Globus pallidus (tissue), 1 donor: Measurements from ENCODE around the gene MESP1.
A peak's percentile ranks its signal among the peaks of the same experiment; 100 is the strongest.
"Not testable (repeated sequence)": the region's sequence is repeated elsewhere in the genome, so short reads cannot be mapped to it uniquely, and the experiment has no call there.

ENCODE experiments used
- DNase-seq: peaks from one replicate; pipeline ENCODE4 v3.0.0-alpha.2; 2015; ENCODE audit warnings: low spot score

MESP1 gene

DNA sequence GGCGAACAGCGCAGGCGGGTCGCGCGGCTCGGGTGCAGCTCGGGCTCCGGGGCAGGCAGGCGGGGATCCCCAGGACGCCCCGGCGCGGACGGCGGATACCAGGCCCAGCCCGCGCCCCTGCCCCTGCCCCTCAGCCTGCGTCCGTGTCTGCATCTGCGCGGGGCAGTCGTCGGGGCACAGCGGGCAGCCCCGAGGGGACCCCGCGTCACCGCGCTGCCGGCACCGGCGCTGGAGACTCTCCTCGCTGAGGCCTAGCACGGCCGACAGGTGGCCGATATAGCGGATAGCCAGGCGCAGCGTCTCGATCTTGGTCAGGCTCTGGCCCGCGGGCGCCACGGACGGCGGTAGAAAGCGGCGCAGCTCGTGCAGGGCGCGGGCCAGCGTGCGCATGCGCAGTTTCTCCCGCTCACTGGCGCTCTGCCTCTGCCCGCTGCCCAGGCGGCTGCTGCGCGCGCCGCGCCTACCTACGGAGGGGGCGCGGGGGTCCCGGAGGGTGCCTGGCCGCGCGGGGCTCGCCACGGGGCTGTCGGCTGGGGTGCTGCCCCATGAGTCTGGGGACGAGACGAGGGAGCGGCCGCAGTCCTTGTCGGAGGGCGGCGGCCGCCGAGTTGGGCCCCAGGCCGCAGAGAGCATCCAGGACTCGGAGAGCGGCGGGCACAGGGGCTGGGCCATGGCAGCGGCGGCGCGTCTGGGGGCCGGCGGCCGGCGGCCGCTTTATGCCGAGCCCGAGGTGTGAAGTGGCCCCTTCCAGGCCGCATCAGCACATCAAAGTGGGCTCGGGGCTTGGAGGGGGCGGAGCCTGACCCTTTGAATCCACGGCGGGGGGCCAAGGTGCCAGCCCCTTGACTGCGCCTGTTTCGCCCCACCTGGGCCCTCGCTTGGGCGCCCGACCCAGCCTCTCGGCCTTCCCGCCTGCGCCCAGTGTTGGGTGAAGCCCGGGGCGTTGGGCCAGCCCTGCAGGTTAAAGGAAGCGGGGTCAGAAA is at the start of gene MESP1:
Gene MESP1, minus strand, starts transcription at position 690 of the 983 bp plus-strand sequence. Its CDS starts 18 bp downstream, at position 672.
- peak; percentile 86 for DNase-seq

DNA sequence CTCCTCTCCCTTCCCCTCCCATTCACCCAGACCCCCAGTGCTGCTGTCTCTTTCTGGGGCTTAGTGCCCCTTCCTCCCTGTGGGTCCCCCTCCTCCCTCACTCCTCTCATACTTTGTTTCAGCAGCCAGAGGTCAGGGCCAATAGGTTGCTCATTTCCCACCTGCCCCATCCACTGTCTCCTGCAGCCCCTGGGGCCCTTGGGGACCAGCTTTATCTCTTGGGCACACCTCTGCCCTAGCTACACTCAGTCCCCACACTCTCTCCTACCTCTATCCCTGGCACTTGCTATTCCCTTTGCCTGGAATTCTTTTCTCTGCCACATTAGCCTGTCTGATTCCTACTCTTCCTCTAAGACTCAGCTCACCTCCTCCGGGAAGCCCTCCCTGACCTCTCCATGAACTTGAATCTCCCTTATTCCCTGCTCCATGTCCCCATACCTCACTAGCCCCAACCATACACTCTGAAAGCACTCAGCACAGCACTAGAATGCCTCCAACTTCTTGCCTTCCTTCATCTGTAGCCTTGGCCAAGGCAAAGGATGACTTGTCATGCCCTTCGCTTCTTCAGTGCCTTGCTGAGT is 49.0 kb upstream of the MESP1 start:
- no peak for DNase-seq

- DNase-seq = no peak
Measured at GRCh38 chr15:89799011-89799911, 48.2 kb upstream of the MESP1 start.

GRCh38 chr15:89797678-89798201 is 46.7 kb upstream of the MESP1 start:
- no peak for DNase-seq

GRCh38 chr15:89795996-89796395 is 44.9 kb upstream of the MESP1 start:
- no peak for DNase-seq

DNA sequence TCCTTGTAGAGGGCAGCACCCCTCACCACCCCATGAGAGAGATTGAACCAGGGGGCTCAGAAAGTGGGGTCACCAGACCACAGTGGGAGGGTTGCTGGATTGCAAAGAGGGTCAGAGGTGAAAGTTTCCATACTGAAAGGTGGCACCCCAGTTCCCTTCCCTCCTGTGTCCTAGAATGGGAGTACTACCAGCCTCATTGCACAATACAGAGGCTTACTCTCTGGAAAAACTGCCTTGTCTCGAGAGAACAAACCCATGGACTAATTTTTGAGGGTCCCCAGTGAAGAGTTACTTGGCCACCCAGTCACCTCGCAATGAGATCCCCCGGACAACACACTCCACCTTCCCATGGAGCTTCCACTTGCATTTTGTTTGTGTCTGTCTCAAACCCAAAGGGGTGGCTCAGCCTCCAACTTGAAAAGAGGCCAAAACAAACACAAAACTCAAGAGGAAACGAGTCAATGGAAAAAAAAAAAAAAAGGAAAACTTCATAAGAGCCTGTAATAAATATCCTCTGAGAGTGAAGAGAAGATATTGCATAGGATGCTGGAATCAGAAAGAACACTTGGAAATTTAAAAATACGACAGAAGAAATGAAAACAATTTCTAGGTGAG is 43.7 kb upstream of the MESP1 start:
- DNase-seq = no peak

DNA sequence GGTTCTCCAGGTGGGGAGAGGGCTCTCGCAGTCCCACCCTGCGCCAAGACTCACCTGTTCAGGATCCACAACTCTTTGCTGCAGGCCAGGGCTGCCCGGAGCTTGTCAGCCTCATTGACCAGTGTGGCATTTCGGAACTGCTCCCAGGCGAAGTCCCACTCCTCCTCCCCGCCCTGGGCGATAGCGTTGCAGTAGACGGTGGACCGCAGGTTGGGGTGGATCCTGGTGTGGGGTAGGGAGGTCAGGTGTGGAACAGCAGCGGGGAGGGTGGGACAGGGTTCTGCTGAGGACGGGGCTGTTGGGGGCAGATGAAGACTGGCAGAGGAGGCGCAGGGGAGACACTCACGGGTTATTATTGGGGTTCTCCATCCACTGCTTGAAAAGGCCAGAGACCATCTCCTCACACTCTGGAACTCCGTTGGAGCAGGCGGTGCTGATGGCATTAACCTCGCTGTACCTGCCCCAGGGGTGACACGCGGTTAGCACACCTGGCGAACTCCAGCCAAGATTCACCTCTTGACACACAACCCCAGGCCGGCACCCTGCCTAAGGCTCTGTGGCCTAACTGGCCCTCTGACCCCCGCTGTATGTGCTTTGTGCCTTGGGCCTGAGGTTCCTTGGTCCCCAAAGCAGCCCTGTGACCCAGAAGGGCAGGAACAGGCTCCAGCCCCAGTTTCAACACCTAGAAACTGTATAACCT is 41.2 kb upstream of the MESP1 start:
- no peak for DNase-seq

GRCh38 chr15:89790661-89791060 is 39.6 kb upstream of the MESP1 start:
- no peak for DNase-seq

- no peak for DNase-seq
Measured at GRCh38 chr15:89790206-89790605, 39.2 kb upstream of the MESP1 start.

DNA sequence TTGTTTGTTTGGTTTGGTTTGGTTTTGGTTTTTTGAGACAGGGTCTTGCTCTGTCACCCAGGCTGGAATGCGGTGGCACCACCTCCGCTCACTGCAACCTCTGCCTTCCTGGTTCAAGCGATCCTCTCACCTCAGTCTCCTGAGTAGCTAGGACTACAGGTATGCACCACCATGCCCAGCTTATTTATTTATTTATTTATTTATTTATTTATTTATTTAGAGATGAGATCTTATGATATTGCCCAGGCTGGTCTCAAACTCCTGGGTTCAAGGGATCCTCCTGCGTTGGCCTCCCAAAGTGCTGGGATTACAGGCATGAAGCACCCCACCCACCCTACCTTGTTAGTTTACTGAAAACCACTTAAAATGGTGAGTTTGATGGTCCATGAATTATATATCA is 37.5 kb upstream of the MESP1 start:
- DNase-seq = not testable (repeated sequence)

DNA sequence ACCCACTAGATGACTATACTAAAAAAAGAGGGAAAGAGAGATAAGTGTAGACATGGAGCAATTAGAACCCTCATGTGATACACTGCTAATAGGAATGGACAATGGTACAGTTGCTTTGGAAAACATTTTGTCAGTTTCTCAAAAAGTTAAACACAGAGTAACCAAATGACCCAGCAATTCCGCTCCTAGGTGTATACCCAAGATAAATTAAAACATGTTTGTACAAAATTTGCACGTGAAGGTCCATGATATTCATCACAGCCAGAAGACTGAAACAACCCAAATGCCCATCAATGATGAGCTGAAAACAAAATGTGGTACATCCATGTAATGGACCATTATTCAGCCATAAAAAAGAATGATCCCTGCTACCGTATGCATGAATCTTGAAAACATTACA is 36.9 kb upstream of the MESP1 start:
- no peak for DNase-seq

- no peak for DNase-seq
Measured at GRCh38 chr15:89785774-89786140, 34.7 kb upstream of the MESP1 start.

GRCh38 chr15:89785064-89785773 is 34.2 kb upstream of the MESP1 start:
- DNase-seq = no peak

DNA sequence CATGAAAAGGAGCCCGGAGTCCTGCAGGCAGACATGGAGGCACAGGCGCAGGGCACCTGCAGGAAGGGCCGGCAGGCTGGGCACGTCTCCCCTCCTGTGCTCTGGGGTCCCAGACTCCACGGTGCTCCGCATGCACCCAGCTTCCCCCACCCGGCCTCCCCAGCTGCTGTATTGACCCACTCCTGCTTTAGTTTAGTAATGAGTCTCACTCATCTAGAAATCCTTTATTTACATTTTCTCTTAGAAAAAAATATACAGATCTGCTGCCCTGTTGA is 33.6 kb upstream of the MESP1 start:
- DNase-seq = no peak

- no peak for DNase-seq
Measured at GRCh38 chr15:89783861-89784685, 33.0 kb upstream of the MESP1 start.

DNA sequence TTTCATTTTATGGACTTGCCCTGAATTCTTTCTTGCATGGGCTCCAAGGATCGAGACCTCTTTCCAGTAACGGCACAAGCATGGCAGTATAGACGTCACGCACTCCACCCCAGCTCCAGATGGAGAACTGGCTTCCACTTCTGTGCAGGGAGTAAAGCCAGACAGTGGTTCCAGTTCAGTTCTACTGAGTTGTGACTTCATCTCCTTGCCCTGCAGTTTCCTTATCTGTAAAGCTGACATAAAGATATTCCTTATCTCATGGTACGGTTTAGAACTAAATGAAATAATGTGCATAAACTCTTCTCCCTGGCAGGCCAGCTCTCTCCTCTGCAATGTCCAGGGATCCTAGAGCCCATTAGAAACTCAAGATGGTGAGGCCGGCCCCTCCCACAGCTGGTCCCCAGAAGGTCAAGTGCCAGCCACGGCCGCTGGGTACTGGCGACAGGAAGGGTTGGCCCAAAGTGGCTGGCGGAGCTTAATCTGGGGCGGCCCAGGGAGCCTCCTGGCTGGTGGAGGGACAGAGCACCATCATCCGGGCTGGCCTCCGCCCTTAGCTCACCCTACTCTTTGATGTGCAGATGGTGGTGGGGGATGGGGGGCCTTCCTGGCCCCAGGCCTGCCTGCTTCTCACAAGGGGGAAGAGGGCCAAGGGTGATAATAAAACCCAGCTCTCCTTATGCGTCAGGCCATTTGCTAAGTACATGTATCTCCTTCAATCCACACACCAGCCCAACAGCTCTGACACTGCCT is 32.2 kb upstream of the MESP1 start:
- DNase-seq = no peak

GRCh38 chr15:89782619-89782950 is 31.5 kb upstream of the MESP1 start:
- DNase-seq = not testable (repeated sequence)

DNA sequence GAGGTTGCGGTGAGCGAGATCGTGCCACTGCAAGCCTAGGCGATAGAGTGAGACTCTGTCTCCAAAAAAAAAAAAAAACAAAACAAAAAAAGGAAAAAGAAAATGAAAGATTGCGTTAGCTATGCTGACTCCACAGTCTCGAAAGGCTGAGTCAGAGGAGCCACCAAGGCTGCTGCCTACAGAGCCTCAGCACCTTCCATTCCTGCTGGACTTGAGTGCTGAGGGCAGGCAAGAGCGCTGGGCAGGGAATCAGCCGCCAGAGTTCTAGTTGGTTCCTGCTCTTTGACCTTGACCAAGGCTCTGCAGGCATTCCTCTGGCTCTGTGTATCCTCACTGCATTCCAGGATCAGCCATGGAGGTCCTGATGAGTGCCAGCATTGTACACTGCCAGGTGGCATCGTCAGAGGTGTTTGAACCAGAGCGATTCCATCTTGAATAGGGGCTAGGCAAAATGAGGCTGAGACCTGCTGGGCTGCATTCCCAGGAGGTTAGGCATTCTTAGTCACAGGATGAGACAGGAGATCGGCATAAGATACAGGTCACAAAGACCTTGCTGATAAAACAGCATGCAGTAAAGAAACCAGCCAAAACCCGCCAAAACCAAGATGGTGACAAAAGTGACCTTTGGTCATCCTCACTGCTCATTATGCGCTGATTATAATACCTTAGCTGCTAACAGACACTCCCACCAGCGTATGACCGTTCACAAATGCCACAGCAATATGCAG is 31.0 kb upstream of the MESP1 start:
- no peak for DNase-seq
